HCT116 (cell line): ENCODE measurements around the gene IQCK. TPM values are rescaled to one million over a fixed set of nuclear protein-coding genes. Genes with fewer than 3 reads are reported as not detected.

Experiments used
- ATAC-seq: fragments of 200-7000 bp; cut with Tn5 transposase; 2 replicates; pipeline ENCODE4 v1.9.1; 2020; ENCODE audit warnings: mild to moderate bottlenecking, moderate library complexity
- BruUV-seq: library from RNA; stranded (reverse); fragments of 400-500 nt; replicated peaks from 2 replicates; lab custom pipeline; 2021; lab: Mats Ljungman, UMichigan
- CTCF ChIA-PET: fragments of 300-600 bp; sonication (Branson Sonifier 250); formaldehyde crosslinking; loops from one replicate; lab custom pipeline; 2021; ENCODE audit warnings: antibody characterized with exemption; lab: Charles Lee
- POLR2A ChIA-PET: fragments of 300-600, 350-600 bp; sonication (Branson Sonifier 250); formaldehyde crosslinking; loops from one replicate; lab custom pipeline; 2021; ENCODE audit warnings: antibody characterized with exemption; lab: Charles Lee
- RAD21 ChIA-PET, 2 experiments: fragments of 300-600 bp; sonication (Branson Sonifier 250); formaldehyde crosslinking; loops; one replicate each; lab custom pipeline; 2023; ENCODE audit warnings: low total read pairs in 2 of 2; ENCODE audit not compliant: uncharacterized antibody in 2 of 2, unreplicated experiment in 2 of 2, low non-redundant PET in 1 of 2; lab: Charles Lee
- DNase-seq: peaks from one replicate; pipeline ENCODE4 v3.0.0-alpha.2; 2010; ENCODE audit warnings: low read depth, low spot score
- H2AFZ ChIP-seq: fragments of 200-600 bp; shearing (Covaris generic), sonication (generic); 2 replicates; pipeline ENCODE4 v1.6.1; 2017; ENCODE audit warnings: low read depth, mixed run types, mixed read lengths, antibody characterized with exemption, low read length; ENCODE audit not compliant: poor library complexity, severe bottlenecking
- H3K27ac ChIP-seq: 2 replicates; pipeline ENCODE4 v1.5.1; 2012; ENCODE audit warnings: low read depth, low read length
- H3K27me3 ChIP-seq: fragments of 200-600 bp; sonication (generic); 2 replicates; pipeline ENCODE4 v1.6.1; 2016; ENCODE audit warnings: mixed run types, low read length, mixed read lengths; ENCODE audit not compliant: insufficient read depth
- H3K36me3 ChIP-seq, 2 experiments: fragments of 200-500 bp in 1 of 2; fragments of 200-600 bp in 1 of 2; sonication (Bioruptor generic) in 1 of 2; sonication (generic) in 1 of 2; 2 replicates each; pipeline versions ENCODE4 v1.5.1 to v1.6.1; 2014 to 2016; ENCODE audit warnings: low read length in 2 of 2, inconsistent platforms in 1 of 2, mixed read lengths in 1 of 2, mixed run types in 1 of 2; ENCODE audit not compliant: insufficient read depth in 2 of 2, control insufficient read depth in 1 of 2
- H3K4me1 ChIP-seq, 2 experiments: fragments of 200-600 bp in 1 of 2; sonication (generic) in 1 of 2; 2 replicates each; pipeline versions ENCODE4 v1.5.1 to v1.6.1; 2012 to 2017; ENCODE audit warnings: low read length in 2 of 2, inconsistent platforms in 1 of 2, mild to moderate bottlenecking in 1 of 2, mixed read lengths in 1 of 2, mixed run types in 1 of 2, moderate library complexity in 1 of 2; ENCODE audit not compliant: insufficient read depth in 2 of 2, control insufficient read depth in 1 of 2
- H3K4me2 ChIP-seq: fragments of 200-600 bp; sonication (generic); 2 replicates; pipeline ENCODE4 v1.6.1; 2017; ENCODE audit warnings: mixed run types, low read length, mixed read lengths
- H3K4me3 ChIP-seq, 2 experiments: fragments of 200-600 bp in 1 of 2; sonication (generic) in 1 of 2; replicated peaks in 1 of 2; 2 replicates each; pipeline ENCODE4 v1.5.1; 2011 to 2016; ENCODE audit warnings: low read length in 2 of 2, control low read depth in 1 of 2, low read depth in 1 of 2, mild to moderate bottlenecking in 1 of 2, mixed read lengths in 1 of 2, mixed run types in 1 of 2
- H3K79me2 ChIP-seq: fragments of 200-600 bp; sonication (generic); 2 replicates; pipeline ENCODE4 v1.6.1; 2017; ENCODE audit warnings: mild to moderate bottlenecking, mixed run types, low read length, moderate library complexity, mixed read lengths; ENCODE audit not compliant: insufficient read depth
- H3K9ac ChIP-seq: fragments of 200-600 bp; sonication (generic); 2 replicates; pipeline ENCODE4 v1.6.1; 2016; ENCODE audit warnings: low read length, mixed read lengths
- H3K9me2 ChIP-seq: fragments of 200-600 bp; sonication (generic), shearing (Covaris generic); 2 replicates; pipeline ENCODE4 v1.6.1; 2017; ENCODE audit warnings: mixed run types, mild to moderate bottlenecking, moderate library complexity; ENCODE audit not compliant: insufficient read depth
- H3K9me3 ChIP-seq, 2 experiments: fragments of 200-500 bp in 1 of 2; fragments of 200-600 bp in 1 of 2; sonication (Bioruptor generic) in 1 of 2; sonication (generic) in 1 of 2; 2 replicates each; pipeline ENCODE4 v1.6.1; 2014 to 2017; ENCODE audit warnings: low read length in 2 of 2, mixed read lengths in 2 of 2, inconsistent platforms in 1 of 2, low read depth in 1 of 2, mild to moderate bottlenecking in 1 of 2, mixed run types in 1 of 2, moderate library complexity in 1 of 2; ENCODE audit not compliant: control insufficient read depth in 1 of 2, insufficient read depth in 1 of 2
- H4K20me1 ChIP-seq: fragments of 200-600 bp; sonication (generic), shearing (Covaris generic); 2 replicates; pipeline ENCODE4 v1.6.1; 2017; ENCODE audit warnings: mixed run types, mild to moderate bottlenecking, moderate library complexity; ENCODE audit not compliant: insufficient read depth
- ATF3 ChIP-seq: IDR thresholded peaks from 2 replicates; pipeline ENCODE4 v1.6.1; 2012
- CEBPB ChIP-seq: IDR thresholded peaks from 2 replicates; pipeline ENCODE4 v1.6.1; 2012; ENCODE audit warnings: low read depth
- CTCF ChIP-seq, 3 experiments: fragments of 200-600 bp in 1 of 3; sonication (generic) in 1 of 3; IDR thresholded peaks in 2 of 3; conservative IDR thresholded peaks in 1 of 3; 2 replicates each; pipeline ENCODE4 v1.5.1; 2012 to 2017; ENCODE audit warnings: low read depth in 2 of 3, low read length in 2 of 3, antibody characterized with exemption in 1 of 3, borderline replicate concordance in 1 of 3, control low read depth in 1 of 3, mild to moderate bottlenecking in 1 of 3, mixed read lengths in 1 of 3, mixed run types in 1 of 3, moderate library complexity in 1 of 3; ENCODE audit not compliant: insufficient read depth in 1 of 3
- EGR1 ChIP-seq: IDR thresholded peaks from 2 replicates; pipeline ENCODE4 v1.6.1; 2012; ENCODE audit warnings: low read depth
- ELF1 ChIP-seq: IDR thresholded peaks from 2 replicates; pipeline ENCODE4 v1.6.1; 2012; ENCODE audit warnings: low read depth, borderline replicate concordance
- EZH2 ChIP-seq: fragments of 200-600 bp; sonication (generic); IDR thresholded peaks from 2 replicates; pipeline ENCODE4 v1.6.1; 2017; ENCODE audit warnings: antibody characterized with exemption, mixed run types
- EZH2phosphoT487 ChIP-seq: fragments of 200-600 bp; IDR thresholded peaks from 2 replicates; pipeline ENCODE4 v1.6.1; 2018; ENCODE audit warnings: antibody characterized with exemption, borderline replicate concordance
- JUND ChIP-seq: IDR thresholded peaks from 2 replicates; pipeline ENCODE4 v1.6.1; 2012
- POLR2A ChIP-seq: IDR thresholded peaks from 2 replicates; pipeline ENCODE4 v1.7.0; 2011; ENCODE audit warnings: borderline replicate concordance; ENCODE audit not compliant: insufficient read depth, insufficient read length; ENCODE audit errors: extremely low read depth
- RAD21 ChIP-seq: IDR thresholded peaks from 2 replicates; pipeline ENCODE4 v1.6.1; 2012; ENCODE audit warnings: low read depth, mild to moderate bottlenecking
- SIN3A ChIP-seq: IDR thresholded peaks from 2 replicates; pipeline ENCODE4 v1.6.1; 2012; ENCODE audit warnings: low read depth
- SRF ChIP-seq: IDR thresholded peaks from 2 replicates; pipeline ENCODE4 v1.6.1; 2012; ENCODE audit warnings: low read depth
- ZNF274 ChIP-seq: fragments of 200-500 bp; sonication (Bioruptor generic); IDR thresholded peaks from 2 replicates; pipeline ENCODE4 v1.6.1; 2014; ENCODE audit warnings: mild to moderate bottlenecking, low read depth, low read length, inconsistent platforms
- intact Hi-C: fragments of 100-400 bp; cut with micrococcal nuclease; formaldehyde crosslinking; loops from 2 replicates; pipeline ENCODE4 v1.10.0; 2022
- total RNA-seq: library from RNA; stranded (reverse); gene quantifications from one replicate; pipeline ENCODE4 v1.2.1, GENCODE V29; 2021; ENCODE audit not compliant: unreplicated experiment
- TF ChIP-seq, protein P1 (sequence below): IDR thresholded peaks from 2 replicates; pipeline ENCODE4 v1.6.1; 2012; ENCODE audit warnings: low read depth
- TF ChIP-seq, protein P2 (sequence below): IDR thresholded peaks from 2 replicates; pipeline ENCODE4 v1.6.1; 2011; ENCODE audit warnings: mild to moderate bottlenecking, low read length, moderate library complexity; ENCODE audit not compliant: insufficient replicate concordance; ENCODE audit errors: extremely low read depth

IQCK gene
- total RNA-seq, 1 experiment from 2014 or later = 11.8 TPM

DNA sequence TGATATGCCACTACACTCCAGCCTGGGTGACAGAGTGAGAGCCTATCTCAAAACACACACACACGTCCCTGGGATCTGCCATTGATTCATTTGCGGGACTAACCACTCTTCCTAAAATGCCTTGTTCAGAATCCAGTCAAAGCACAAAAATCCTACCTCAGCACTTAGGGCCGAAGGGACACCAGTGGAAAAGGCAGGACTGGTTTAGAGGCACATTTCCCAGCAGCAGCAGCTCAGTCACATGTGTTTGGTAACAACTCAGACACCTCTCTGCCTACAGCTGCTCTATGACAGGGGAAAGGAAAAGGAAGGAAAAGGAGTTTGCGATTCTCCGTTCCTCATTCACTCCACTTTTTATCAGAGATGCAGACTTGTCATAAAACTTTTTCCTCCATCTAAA lies 12.2 kb upstream of the IQCK start (continued):
- no peak for TF ChIP-seq CTCF (IDR thresholded peaks at IDR 0.05 in 2 of 3, conservative IDR thresholded peaks at IDR 0.05 in 1 of 3; ENCODE audit: borderline replicate concordance in 1 of 3, insufficient read depth in 1 of 3, low read depth in 2 of 3, low read length in 2 of 3)
- TF ChIP-seq EGR1 = no peak
- TF ChIP-seq SIN3A = no peak

GRCh38 chr16:19706846-19707245 lies 11.2 kb upstream of the IQCK start:
- H3K27ac ChIP-seq = no peak overlapping the region
- H3K79me2 ChIP-seq = peaks cover 57% of the 10 kb centered on the region; the same call in 1 of the 2 replicates
- H3K4me2 ChIP-seq = no peak overlapping the region
- H3K4me3 ChIP-seq = no peak overlapping the region
- peaks cover 48 to 52% of the 10 kb centered on the region in 2 experiments for H3K36me3 ChIP-seq
- no peak overlapping the region for H2AFZ ChIP-seq
- intact Hi-C loops = no loop called here
- POLR2A ChIA-PET = interaction anchor here (0.7 kb wide), 1 partner anchor 11 kb away, joined by 3 read pairs; the partner anchor contains the start of genes IQCK and KNOP1
- RAD21 ChIA-PET = no interaction called here
- CTCF ChIA-PET = no interaction called here
- no peaks in the 10 kb centered on the region for H3K27me3 ChIP-seq
- no peak overlapping the region for H3K9ac ChIP-seq
- H3K9me2 ChIP-seq = no peaks in the 10 kb centered on the region
- no TSS peak for BruUV-seq
- DNase-seq = no peak
- no peak for ATAC-seq
- H4K20me1 ChIP-seq = no peaks in the 10 kb centered on the region
- peaks cover 4 to 22% of the 10 kb centered on the region in 2 experiments; a peak in 3 of 4 replicates for H3K4me1 ChIP-seq
- no peaks in the 10 kb centered on the region for H3K9me3 ChIP-seq
- TF ChIP-seq EZH2 (no peak), CEBPB (no peak), EZH2phosphoT487 (no peak), POLR2A (no peak), ATF3 (no peak), JUND (no peak), CTCF (IDR thresholded peaks at IDR 0.05 in 2 of 3, conservative IDR thresholded peaks at IDR 0.05 in 1 of 3; ENCODE audit: borderline replicate concordance in 1 of 3, insufficient read depth in 1 of 3, low read depth in 2 of 3, low read length in 2 of 3) (no peak), SRF (no peak), RAD21 (no peak), ZNF274 (no peak), ELF1 (no peak)
- TF ChIP-seq, protein P1, sequence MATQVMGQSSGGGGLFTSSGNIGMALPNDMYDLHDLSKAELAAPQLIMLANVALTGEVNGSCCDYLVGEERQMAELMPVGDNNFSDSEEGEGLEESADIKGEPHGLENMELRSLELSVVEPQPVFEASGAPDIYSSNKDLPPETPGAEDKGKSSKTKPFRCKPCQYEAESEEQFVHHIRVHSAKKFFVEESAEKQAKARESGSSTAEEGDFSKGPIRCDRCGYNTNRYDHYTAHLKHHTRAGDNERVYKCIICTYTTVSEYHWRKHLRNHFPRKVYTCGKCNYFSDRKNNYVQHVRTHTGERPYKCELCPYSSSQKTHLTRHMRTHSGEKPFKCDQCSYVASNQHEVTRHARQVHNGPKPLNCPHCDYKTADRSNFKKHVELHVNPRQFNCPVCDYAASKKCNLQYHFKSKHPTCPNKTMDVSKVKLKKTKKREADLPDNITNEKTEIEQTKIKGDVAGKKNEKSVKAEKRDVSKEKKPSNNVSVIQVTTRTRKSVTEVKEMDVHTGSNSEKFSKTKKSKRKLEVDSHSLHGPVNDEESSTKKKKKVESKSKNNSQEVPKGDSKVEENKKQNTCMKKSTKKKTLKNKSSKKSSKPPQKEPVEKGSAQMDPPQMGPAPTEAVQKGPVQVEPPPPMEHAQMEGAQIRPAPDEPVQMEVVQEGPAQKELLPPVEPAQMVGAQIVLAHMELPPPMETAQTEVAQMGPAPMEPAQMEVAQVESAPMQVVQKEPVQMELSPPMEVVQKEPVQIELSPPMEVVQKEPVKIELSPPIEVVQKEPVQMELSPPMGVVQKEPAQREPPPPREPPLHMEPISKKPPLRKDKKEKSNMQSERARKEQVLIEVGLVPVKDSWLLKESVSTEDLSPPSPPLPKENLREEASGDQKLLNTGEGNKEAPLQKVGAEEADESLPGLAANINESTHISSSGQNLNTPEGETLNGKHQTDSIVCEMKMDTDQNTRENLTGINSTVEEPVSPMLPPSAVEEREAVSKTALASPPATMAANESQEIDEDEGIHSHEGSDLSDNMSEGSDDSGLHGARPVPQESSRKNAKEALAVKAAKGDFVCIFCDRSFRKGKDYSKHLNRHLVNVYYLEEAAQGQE = no peak
- TF ChIP-seq, protein P2, sequence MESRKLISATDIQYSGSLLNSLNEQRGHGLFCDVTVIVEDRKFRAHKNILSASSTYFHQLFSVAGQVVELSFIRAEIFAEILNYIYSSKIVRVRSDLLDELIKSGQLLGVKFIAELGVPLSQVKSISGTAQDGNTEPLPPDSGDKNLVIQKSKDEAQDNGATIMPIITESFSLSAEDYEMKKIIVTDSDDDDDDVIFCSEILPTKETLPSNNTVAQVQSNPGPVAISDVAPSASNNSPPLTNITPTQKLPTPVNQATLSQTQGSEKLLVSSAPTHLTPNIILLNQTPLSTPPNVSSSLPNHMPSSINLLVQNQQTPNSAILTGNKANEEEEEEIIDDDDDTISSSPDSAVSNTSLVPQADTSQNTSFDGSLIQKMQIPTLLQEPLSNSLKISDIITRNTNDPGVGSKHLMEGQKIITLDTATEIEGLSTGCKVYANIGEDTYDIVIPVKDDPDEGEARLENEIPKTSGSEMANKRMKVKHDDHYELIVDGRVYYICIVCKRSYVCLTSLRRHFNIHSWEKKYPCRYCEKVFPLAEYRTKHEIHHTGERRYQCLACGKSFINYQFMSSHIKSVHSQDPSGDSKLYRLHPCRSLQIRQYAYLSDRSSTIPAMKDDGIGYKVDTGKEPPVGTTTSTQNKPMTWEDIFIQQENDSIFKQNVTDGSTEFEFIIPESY = no peak
